HepG2 (cell line): Measurements from ENCODE around the gene CCT5.

Experiments used
- ARNT ChIP-seq: fragments of 450-650 bp; IDR thresholded peaks from 2 replicates; pipeline ENCODE4 v1.6.1; 2017
- BRCA1 ChIP-seq: sonication (generic); formaldehyde crosslinking; IDR thresholded peaks from 2 replicates; pipeline ENCODE4 v1.4.0; 2020; ENCODE audit warnings: missing genetic modification reagents
- ERF ChIP-seq: IDR thresholded peaks from 2 replicates; pipeline ENCODE4 v1.6.1; 2018; ENCODE audit warnings: missing biosample characterization, missing genetic modification reagents
- HMGXB4 ChIP-seq, 2 experiments: sonication (generic) in 1 of 2; formaldehyde crosslinking in 1 of 2; IDR thresholded peaks; 2 replicates each; pipeline versions ENCODE4 v1.4.0 to v1.6.1; 2018 to 2020; ENCODE audit warnings: missing genetic modification reagents in 2 of 2, borderline replicate concordance in 1 of 2, low read depth in 1 of 2, mild to moderate bottlenecking in 1 of 2, missing biosample characterization in 1 of 2
- POLR2A ChIP-seq, 2 experiments: IDR thresholded peaks; 2 replicates each; pipeline ENCODE4 v1.6.1; 2011; ENCODE audit warnings: low read depth in 2 of 2, low read length in 2 of 2, mild to moderate bottlenecking in 1 of 2, moderate library complexity in 1 of 2; ENCODE audit not compliant: insufficient read depth in 1 of 2
- SAFB2 ChIP-seq: sonication (generic); formaldehyde crosslinking; IDR thresholded peaks from 2 replicates; pipeline ENCODE4 v1.5.1; 2020; ENCODE audit warnings: missing genetic modification reagents, low read depth, mild to moderate bottlenecking, borderline replicate concordance
- U2AF1 ChIP-seq: fragments of 200-400 bp; formaldehyde crosslinking; optimal IDR thresholded peaks from 2 replicates; pipeline ENCODE3; 2017; ENCODE audit warnings: mild to moderate bottlenecking, low read depth, low read length
- ZNF24 ChIP-seq: fragments of 450-650 bp; IDR thresholded peaks from 2 replicates; pipeline ENCODE4 v1.6.1; 2017; ENCODE audit warnings: antibody characterized with exemption, mild to moderate bottlenecking
- ZNF629 ChIP-seq: sonication (generic); formaldehyde crosslinking; conservative IDR thresholded peaks from 2 replicates; pipeline ENCODE4 v1.5.0; 2020; ENCODE audit warnings: missing genetic modification reagents
- ZSCAN29 ChIP-seq: sonication (generic); formaldehyde crosslinking; conservative IDR thresholded peaks from 2 replicates; pipeline ENCODE4 v1.4.0; 2020; ENCODE audit warnings: mild to moderate bottlenecking, missing genetic modification reagents
- TF ChIP-seq, protein P1 (sequence below): IDR thresholded peaks from 2 replicates; pipeline ENCODE4 v1.6.1; 2012; ENCODE audit warnings: inconsistent platforms

GRCh38 chr5:10257870-10258269, 7.8 kb downstream of the CCT5 start:
- TF ChIP-seq ERF (no peak), HMGXB4 (CRISPR knock-in tag; IDR thresholded peaks at IDR 0.05; ENCODE audit: borderline replicate concordance in 1 of 2, low read depth in 1 of 2) (no peak), ZSCAN29 (CRISPR knock-in tag) (no peak), POLR2A (IDR thresholded peaks at IDR 0.05; ENCODE audit: insufficient read depth in 1 of 2, low read depth in 2 of 2, low read length in 2 of 2) (no peak), SAFB2 (CRISPR knock-in tag) (no peak), ARNT (no peak), ZNF24 (no peak), ZNF629 (CRISPR knock-in tag) (no peak), U2AF1 (no peak), BRCA1 (no peak)
- TF ChIP-seq, protein P1, sequence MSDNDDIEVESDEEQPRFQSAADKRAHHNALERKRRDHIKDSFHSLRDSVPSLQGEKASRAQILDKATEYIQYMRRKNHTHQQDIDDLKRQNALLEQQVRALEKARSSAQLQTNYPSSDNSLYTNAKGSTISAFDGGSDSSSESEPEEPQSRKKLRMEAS, result no peak
